Activated CD8-positive, alpha-beta memory T cell treated with anti-CD3 and anti-CD28 coated beads, Interleukin-2, amount 10 ng/mL, durations not matched to agents 7 days and 5 days (primary cell): ENCODE measurements around the gene NPAS1. TPM values are rescaled to one million over a fixed set of nuclear protein-coding genes. Genes with fewer than 3 reads are reported as not detected.

Source experiments
- ATAC-seq: fragments of 150-1000 bp; cut with Tn5 transposase; one replicate; pipeline ENCODE4 v1.10.0; 2021; ENCODE audit warnings: moderate library complexity
- CTCF ChIA-PET: fragments of 350-600 bp; sonication (Branson Sonifier 250); formaldehyde crosslinking; loops from one replicate; lab custom pipeline; 2021; ENCODE audit warnings: antibody characterized with exemption; lab: Charles Lee
- DNase-seq: peaks from one replicate; pipeline ENCODE4 v3.0.0-alpha.2; 2020
- H3K27ac Mint-ChIP-seq: one replicate; pipeline ENCODE4 v1.8.0; 2021; ENCODE audit warnings: mild to moderate bottlenecking, mixed read lengths
- H3K27me3 Mint-ChIP-seq: one replicate; pipeline ENCODE4 v1.8.0; 2021; ENCODE audit warnings: mixed read lengths
- H3K36me3 Mint-ChIP-seq: one replicate; pipeline ENCODE4 v1.8.0; 2021; ENCODE audit warnings: mild to moderate bottlenecking, mixed read lengths
- H3K4me1 Mint-ChIP-seq: one replicate; pipeline ENCODE4 v1.8.0; 2021; ENCODE audit warnings: mixed read lengths
- H3K4me3 Mint-ChIP-seq: one replicate; pipeline ENCODE4 v1.8.0; 2021; ENCODE audit warnings: mild to moderate bottlenecking, moderate library complexity, mixed read lengths
- H3K9me3 Mint-ChIP-seq: one replicate; pipeline ENCODE4 v1.8.0; 2022; ENCODE audit warnings: low read depth, mixed read lengths
- total RNA-seq, 2 experiments: library from RNA; stranded (reverse); gene quantifications; one replicate each; pipeline ENCODE4 v1.2.3, GENCODE V29; 2021

The NPAS1 gene
- under 1 TPM; 0.41 to 0.68 TPM for total RNA-seq

GRCh38 chr19:47019431-47020041 is at the start of gene NPAS1:
NPAS1 (plus strand) TSS chr19:47019837; CDS start chr19:47021048, 1,211 bp downstream.
- CTCF ChIA-PET = interaction anchor here (0.6 to 2.4 kb wide), 8 partner anchors 10 to 163 kb away, joined by 3 to 12 read pairs (median 4); partner anchors contain the start of gene SAE1
- Mint-ChIP-seq H3K4me1 (peaks cover 10% of the 10 kb centered on the region), H3K36me3 (no peaks in the 10 kb centered on the region), H3K9me3 (no peaks in the 10 kb centered on the region), H3K27ac (no peak within 1 kb of the TSS), H3K27me3 (peaks cover 52% of the 10 kb centered on the region), H3K4me3 (no peak within 1 kb of the TSS)
- ATAC-seq = peak; percentile 18
- no peak for DNase-seq

GRCh38 chr19:46970815-46971214 is 48.8 kb upstream of the NPAS1 start:
- Mint-ChIP-seq H3K4me1 (peaks cover 41% of the 10 kb centered on the region), H3K27ac (no peak overlapping the region), H3K27me3 (no peaks in the 10 kb centered on the region), H3K36me3 (peaks cover 25% of the 10 kb centered on the region), H3K4me3 (no peak overlapping the region), H3K9me3 (no peaks in the 10 kb centered on the region)
- DNase-seq (no peak), ATAC-seq (no peak)
- CTCF ChIA-PET = interaction anchor here (1.3 kb wide), 1 partner anchor 20 kb away, joined by 3 read pairs; no protein-coding TSS in a partner anchor

GRCh38 chr19:46972311-46972710 is 47.3 kb upstream of the NPAS1 start:
- no peak for ATAC-seq
- H3K36me3 Mint-ChIP-seq = peaks cover 19% of the 10 kb centered on the region
- no peaks in the 10 kb centered on the region for H3K27me3 Mint-ChIP-seq
- no peak overlapping the region for H3K27ac Mint-ChIP-seq
- peaks cover 41% of the 10 kb centered on the region for H3K4me1 Mint-ChIP-seq
- H3K4me3 Mint-ChIP-seq = no peak overlapping the region
- CTCF ChIA-PET = interaction anchor here (1.1 to 3.1 kb wide), 3 partner anchors 11 to 41 kb away, joined by 3 to 15 read pairs (median 3); no protein-coding TSS in a partner anchor
- DNase-seq = no peak
- no peaks in the 10 kb centered on the region for H3K9me3 Mint-ChIP-seq

DNA sequence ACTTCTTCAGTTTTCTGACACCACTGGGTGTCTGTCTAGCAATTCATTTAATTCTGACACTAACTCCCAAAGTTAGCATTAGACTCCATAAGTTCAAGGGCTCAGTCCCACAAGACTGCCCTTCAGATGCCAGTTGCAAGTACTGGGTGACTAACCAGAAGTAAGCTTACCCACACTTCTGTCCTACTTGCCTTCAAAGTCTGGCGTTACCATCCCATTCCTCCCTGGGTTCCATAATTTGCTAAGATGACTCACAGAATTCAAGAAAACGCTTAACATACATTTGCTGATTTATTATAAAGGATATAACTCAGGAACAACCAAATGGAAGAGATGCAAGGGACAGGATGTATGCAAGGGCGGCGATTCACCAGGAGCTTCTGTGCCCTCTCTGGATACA is 45.5 kb upstream of the NPAS1 start:
- no peak for ATAC-seq
- no peaks in the 10 kb centered on the region for H3K27me3 Mint-ChIP-seq

DNA sequence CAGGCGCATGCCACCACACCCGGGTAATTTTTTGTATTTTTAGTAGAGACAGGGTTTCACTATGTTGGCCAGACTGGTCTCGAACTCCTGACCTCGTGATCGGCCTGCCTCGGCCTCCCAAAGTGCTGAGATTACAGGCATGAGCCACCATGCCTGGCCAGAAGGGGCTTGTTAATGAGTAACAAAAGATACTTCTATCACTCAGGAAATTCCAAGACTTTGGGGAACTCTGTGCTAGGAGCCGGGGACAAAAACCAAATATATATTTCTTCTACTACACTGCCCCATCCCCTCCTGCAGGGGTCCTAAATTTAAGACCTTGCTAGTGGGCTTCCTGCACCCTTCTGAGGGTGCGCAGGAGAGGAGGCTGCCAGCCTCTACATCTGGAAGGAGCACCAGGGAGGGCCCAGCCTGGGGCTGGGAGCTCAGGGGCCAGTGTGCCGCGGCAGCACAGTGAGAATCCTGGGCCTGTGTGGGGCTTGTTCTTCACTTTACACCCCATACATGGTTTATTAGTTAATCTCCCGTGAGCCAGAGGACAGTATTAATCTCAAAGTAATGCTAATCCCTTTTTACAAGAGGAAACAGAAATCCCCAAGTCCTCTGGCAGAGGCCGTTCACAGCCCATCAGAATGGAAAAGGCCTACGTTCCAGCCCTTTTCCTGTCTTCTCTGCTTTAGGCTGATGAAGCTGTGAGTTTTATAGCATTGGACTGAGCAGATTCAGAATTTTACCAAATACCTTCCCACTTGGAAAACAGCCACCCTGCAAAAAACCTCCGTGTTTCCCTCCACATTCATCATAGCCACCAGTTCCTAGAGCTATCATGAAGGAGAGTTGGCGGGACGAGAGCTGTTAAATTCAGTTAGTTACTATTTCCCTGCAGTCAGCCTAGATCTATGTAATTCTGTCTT is 44.4 kb upstream of the NPAS1 start:
- DNase-seq (no peak), ATAC-seq (no peak)
- Mint-ChIP-seq H3K4me3 (no peak overlapping the region), H3K4me1 (peaks cover 33% of the 10 kb centered on the region), H3K27me3 (no peaks in the 10 kb centered on the region), H3K9me3 (no peaks in the 10 kb centered on the region), H3K27ac (no peak overlapping the region), H3K36me3 (peaks cover 1% of the 10 kb centered on the region)
- CTCF ChIA-PET = interaction anchor here (0.7 to 2.7 kb wide), 7 partner anchors 8 to 119 kb away, joined by 3 to 9 read pairs (median 5); no protein-coding TSS in a partner anchor

More for the DNA sequence above, 45.5 kb upstream of the NPAS1 start:
- Mint-ChIP-seq H3K4me3 (no peak overlapping the region), H3K9me3 (no peaks in the 10 kb centered on the region), H3K4me1 (peaks cover 37% of the 10 kb centered on the region), H3K36me3 (peaks cover 11% of the 10 kb centered on the region), H3K27ac (no peak overlapping the region)
- CTCF ChIA-PET = interaction anchor here (3.1 kb wide), 1 partner anchor 17 kb away, joined by 15 read pairs; no protein-coding TSS in a partner anchor
- DNase-seq = no peak

GRCh38 chr19:46975925-46976782 is 43.5 kb upstream of the NPAS1 start:
- CTCF ChIA-PET = interaction anchor here (0.7 to 2.7 kb wide), 8 partner anchors 9 to 209 kb away, joined by 3 to 9 read pairs (median 4); no protein-coding TSS in a partner anchor

GRCh38 chr19:46976845-46977320 is 42.8 kb upstream of the NPAS1 start:
- no peak overlapping the region for H3K4me3 Mint-ChIP-seq
- ATAC-seq (peak; percentile 25), DNase-seq (no peak)
- H3K27ac Mint-ChIP-seq = peak overlapping the region; percentile 19
- H3K27me3 Mint-ChIP-seq = no peaks in the 10 kb centered on the region
- CTCF ChIA-PET = interaction anchor here (1.0 to 2.7 kb wide), 6 partner anchors 8 to 210 kb away, joined by 3 to 9 read pairs (median 4); no protein-coding TSS in a partner anchor
- no peaks in the 10 kb centered on the region for H3K9me3 Mint-ChIP-seq
- H3K36me3 Mint-ChIP-seq = peaks cover 4% of the 10 kb centered on the region
- peaks cover 39% of the 10 kb centered on the region for H3K4me1 Mint-ChIP-seq

More at GRCh38 chr19:46975925-46976782, 43.5 kb upstream of the NPAS1 start:
- peaks cover 4% of the 10 kb centered on the region for H3K36me3 Mint-ChIP-seq
- no peaks in the 10 kb centered on the region for H3K9me3 Mint-ChIP-seq
- no peaks in the 10 kb centered on the region for H3K27me3 Mint-ChIP-seq
- no peak overlapping the region for H3K4me3 Mint-ChIP-seq
- no peak for ATAC-seq
- peak overlapping the region; percentile 19 for H3K27ac Mint-ChIP-seq
- peaks cover 40% of the 10 kb centered on the region for H3K4me1 Mint-ChIP-seq
- DNase-seq = no peak

- CTCF ChIA-PET = interaction anchor here (1.0 to 2.7 kb wide), 3 partner anchors 10 to 210 kb away, joined by 3 to 9 read pairs (median 3); no protein-coding TSS in a partner anchor
Measured at GRCh38 chr19:46977548-46977947, 42.1 kb upstream of the NPAS1 start.

DNA sequence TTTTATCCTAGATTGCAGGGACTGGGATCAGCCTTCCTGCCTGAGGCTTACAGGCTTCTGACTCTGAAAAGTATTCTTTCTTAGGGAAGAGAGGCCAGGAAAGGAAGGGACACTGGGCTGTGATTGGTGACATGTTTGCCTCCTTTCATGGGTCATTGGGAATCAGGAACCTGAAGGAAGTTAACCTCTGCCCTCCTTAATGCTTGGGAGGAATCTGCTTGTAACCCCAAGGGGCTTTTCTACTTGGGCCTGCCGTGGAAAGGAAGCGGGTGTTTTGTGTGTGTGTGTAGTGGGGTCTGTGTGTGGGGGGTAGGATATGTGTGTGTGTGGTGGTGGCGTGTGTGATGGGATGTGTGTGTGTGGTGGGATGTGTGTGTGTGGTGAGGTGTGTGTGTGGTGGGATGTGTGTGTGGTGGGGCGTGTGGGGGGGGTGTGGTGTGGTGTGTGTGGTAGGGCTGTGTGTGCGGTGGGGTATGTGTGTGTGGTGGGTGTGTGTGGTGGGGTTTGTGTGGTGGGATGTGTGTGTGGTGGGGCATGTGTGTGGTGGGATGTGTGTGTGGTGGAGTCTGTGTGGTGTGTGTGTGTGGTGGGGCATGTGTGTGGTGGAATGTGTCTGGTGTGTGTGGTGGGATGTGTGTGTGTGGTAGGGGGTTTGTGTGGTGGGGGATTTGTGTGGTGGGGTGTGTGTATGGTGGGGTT is 41.3 kb upstream of the NPAS1 start:
- no peak for ATAC-seq
- Mint-ChIP-seq H3K4me1 (peaks cover 42% of the 10 kb centered on the region), H3K27me3 (no peaks in the 10 kb centered on the region), H3K9me3 (no peaks in the 10 kb centered on the region), H3K27ac (peak overlapping the region; percentile 25), H3K4me3 (no peak overlapping the region), H3K36me3 (peaks cover 4% of the 10 kb centered on the region)
- DNase-seq = no peak
- CTCF ChIA-PET = interaction anchor here (1.6 kb wide), 1 partner anchor 211 kb away, joined by 3 read pairs; no protein-coding TSS in a partner anchor

More at GRCh38 chr19:46977548-46977947, 42.1 kb upstream of the NPAS1 start:
- peak; percentile 31 for ATAC-seq
- Mint-ChIP-seq H3K36me3 (peaks cover 4% of the 10 kb centered on the region), H3K4me1 (peaks cover 39% of the 10 kb centered on the region), H3K27ac (no peak overlapping the region), H3K27me3 (no peaks in the 10 kb centered on the region), H3K4me3 (no peak overlapping the region), H3K9me3 (no peaks in the 10 kb centered on the region)
- DNase-seq = no peak

- Mint-ChIP-seq H3K9me3 (no peaks in the 10 kb centered on the region), H3K4me3 (no peak overlapping the region), H3K27ac (no peak overlapping the region), H3K4me1 (peaks cover 42% of the 10 kb centered on the region), H3K36me3 (peaks cover 2% of the 10 kb centered on the region), H3K27me3 (no peaks in the 10 kb centered on the region)
- DNase-seq = no peak
- no peak for ATAC-seq
- CTCF ChIA-PET = interaction anchor here (1.1 to 1.9 kb wide), 3 partner anchors 12 to 148 kb away, joined by 3 to 10 read pairs (median 4); no protein-coding TSS in a partner anchor
Measured at GRCh38 chr19:46979126-46980105, 40.2 kb upstream of the NPAS1 start.

- Mint-ChIP-seq H3K27me3 (no peaks in the 10 kb centered on the region), H3K27ac (no peak overlapping the region), H3K4me3 (no peak overlapping the region), H3K36me3 (peaks cover 2% of the 10 kb centered on the region), H3K9me3 (no peaks in the 10 kb centered on the region), H3K4me1 (peaks cover 42% of the 10 kb centered on the region)
- CTCF ChIA-PET = interaction anchor here (1.1 to 1.9 kb wide), 3 partner anchors 10 to 150 kb away, joined by 3 to 10 read pairs (median 4); no protein-coding TSS in a partner anchor
- no peak for ATAC-seq
- no peak for DNase-seq
Measured at GRCh38 chr19:46980761-46981160, 38.9 kb upstream of the NPAS1 start.
